DMS 273 treated with DMSO at 0.1 percent for 48 hours (cell line): ENCODE measurements around the gene IL1RAPL2.
"Not testable (repeated sequence)": the region's sequence is repeated elsewhere in the genome, so short reads cannot be mapped to it uniquely, and the experiment has no call there.

Experiments
- DNase-seq: peaks from one replicate; lab custom pipeline; 2025; lab: John Stamatoyannopoulos, UW

IL1RAPL2 gene

GRCh38 chrX:105610411-105610810 is 1044.4 kb downstream of the IL1RAPL2 start:
- DNase-seq = no peak

- DNase-seq = no peak
These were observed 1052.5 kb downstream of the IL1RAPL2 start for GRCh38 chrX:105618393-105619101.

GRCh38 chrX:105634180-105634579 is 1068.2 kb downstream of the IL1RAPL2 start:
- DNase-seq = no peak

GRCh38 chrX:105635794-105636193 is 1069.8 kb downstream of the IL1RAPL2 start:
- no peak for DNase-seq

GRCh38 chrX:105636667-105637066 is 1070.7 kb downstream of the IL1RAPL2 start:
- no peak for DNase-seq

GRCh38 chrX:105645667-105646357 is 1079.8 kb downstream of the IL1RAPL2 start:
- no peak for DNase-seq

- no peak for DNase-seq
These were observed 1080.8 kb downstream of the IL1RAPL2 start for GRCh38 chrX:105646592-105647372.

- DNase-seq = no peak
These were observed 1081.8 kb downstream of the IL1RAPL2 start for GRCh38 chrX:105647749-105648148.

- DNase-seq = no peak
These were observed 1082.7 kb downstream of the IL1RAPL2 start for GRCh38 chrX:105648732-105649131.

GRCh38 chrX:105650577-105650976 is 1084.6 kb downstream of the IL1RAPL2 start:
- DNase-seq = no peak

GRCh38 chrX:105650986-105651385 is 1085.0 kb downstream of the IL1RAPL2 start:
- no peak for DNase-seq

GRCh38 chrX:105653891-105654290 is 1087.9 kb downstream of the IL1RAPL2 start:
- DNase-seq = no peak

GRCh38 chrX:105658136-105658535 is 1092.1 kb downstream of the IL1RAPL2 start:
- no peak for DNase-seq

GRCh38 chrX:105662248-105662647 is 1096.2 kb downstream of the IL1RAPL2 start:
- no peak for DNase-seq

GRCh38 chrX:105664243-105664642 is 1098.2 kb downstream of the IL1RAPL2 start:
- DNase-seq = no peak

- not testable (repeated sequence) for DNase-seq
These were observed 1118.3 kb downstream of the IL1RAPL2 start for GRCh38 chrX:105684288-105684687.

- DNase-seq = no peak
These were observed 1128.8 kb downstream of the IL1RAPL2 start for GRCh38 chrX:105694839-105695238.

- no peak for DNase-seq
These were observed 1129.5 kb downstream of the IL1RAPL2 start for GRCh38 chrX:105695451-105695850.

- no peak for DNase-seq
These were observed 1130.9 kb downstream of the IL1RAPL2 start for GRCh38 chrX:105696870-105697269.

- no peak for DNase-seq
These were observed 1132.2 kb downstream of the IL1RAPL2 start for GRCh38 chrX:105697984-105698781.

GRCh38 chrX:105700331-105700730 is 1134.3 kb downstream of the IL1RAPL2 start:
- no peak for DNase-seq
